HepG2 (cell line): ENCODE results near the gene INTS14. TPM values are rescaled to one million over a fixed set of nuclear protein-coding genes. Genes with fewer than 3 reads are reported as not detected.

Experiments used
- ARHGAP35 ChIP-seq: sonication (generic); formaldehyde crosslinking; IDR thresholded peaks from 2 replicates; pipeline ENCODE4 v1.9.0; 2022; ENCODE audit warnings: mild to moderate bottlenecking, inconsistent platforms, moderate library complexity, missing genetic modification reagents, borderline replicate concordance
- BRF2 ChIP-seq: sonication (generic); formaldehyde crosslinking; IDR thresholded peaks from 2 replicates; pipeline ENCODE4 v1.8.1; 2022; ENCODE audit warnings: mild to moderate bottlenecking, missing genetic modification reagents
- DZIP1 ChIP-seq: sonication (generic); formaldehyde crosslinking; IDR thresholded peaks from 2 replicates; pipeline ENCODE4 v1.5.0; 2020; ENCODE audit warnings: mild to moderate bottlenecking, missing genetic modification reagents
- E2F1 ChIP-seq: sonication (generic); formaldehyde crosslinking; IDR thresholded peaks from 2 replicates; pipeline ENCODE4 v1.5.0; 2020; ENCODE audit warnings: missing genetic modification reagents
- TSC22D2 ChIP-seq: sonication (generic); formaldehyde crosslinking; IDR thresholded peaks from 2 replicates; pipeline ENCODE4 v1.5.1; 2020; ENCODE audit warnings: missing genetic modification reagents, mild to moderate bottlenecking, borderline replicate concordance
- ZBTB2 ChIP-seq: sonication (generic); formaldehyde crosslinking; IDR thresholded peaks from 2 replicates; pipeline ENCODE4 v1.8.0; 2022; ENCODE audit warnings: low read depth, missing genetic modification reagents
- ZMYM2 ChIP-seq: sonication (generic); formaldehyde crosslinking; IDR thresholded peaks from 2 replicates; pipeline ENCODE4 v1.8.0; 2022; ENCODE audit warnings: mild to moderate bottlenecking, missing genetic modification reagents
- ZNF512 ChIP-seq: sonication (generic); formaldehyde crosslinking; IDR thresholded peaks from 2 replicates; pipeline ENCODE4 v1.4.0; 2020; ENCODE audit warnings: mild to moderate bottlenecking, missing genetic modification reagents
- ZNF512B ChIP-seq: sonication (generic); formaldehyde crosslinking; IDR thresholded peaks from 2 replicates; pipeline ENCODE4 v1.5.1; 2020; ENCODE audit warnings: missing genetic modification reagents, mild to moderate bottlenecking, borderline replicate concordance
- ZNF841 ChIP-seq: sonication (generic); formaldehyde crosslinking; IDR thresholded peaks from 2 replicates; pipeline ENCODE4 v1.8.1; 2023; ENCODE audit warnings: missing genetic modification reagents, borderline replicate concordance
- polyA plus RNA-seq, 8 experiments: library from polyadenylated mRNA; depleted of rRNA in 3 of 8; stranded (reverse) in 7 of 8; unstranded in 1 of 8; fragments of >200 nt; fragmentation: Illumina TruSeq in 4 of 8; extraction: Trizol in 4 of 8; gene quantifications; 2 replicates each; pipeline versions ENCODE4 v1.2.1 to v1.2.3, GENCODE V29; 2011 to 2016; ENCODE audit warnings: low read depth in 4 of 8, missing spikeins in 1 of 8, mixed read lengths in 1 of 8; ENCODE audit not compliant: insufficient read depth in 1 of 8
- total RNA-seq, 5 experiments: library from RNA; depleted of rRNA; stranded (reverse); fragments of >200 nt; fragmentation: Illumina TruSeq; extraction: Trizol; gene quantifications; 2 replicates each; pipeline ENCODE4 v1.2.3, GENCODE V29; 2016; ENCODE audit warnings: low read depth in 1 of 5

The INTS14 gene
- total and polyA plus RNA-seq, 2 of the 13 experiments (the other 11 are each of a cell fraction or from before 2014, with no cell fraction given), result 41.4 to 52.0 TPM

- TF ChIP-seq ZNF512 (CRISPR knock-in tag) (no peak), ZNF841 (0 out of 2 replicates have a peak, but pooled peaks have one; percentile 63), DZIP1 (CRISPR knock-in tag) (peak; percentile 86; the same call in 1 of the 2 replicates), ZBTB2 (peak; percentile 77), ZMYM2 (peak; percentile 22; the same call in 1 of the 2 replicates), ZNF512B (CRISPR knock-in tag) (peak; percentile 70; the same call in 1 of the 2 replicates), E2F1 (CRISPR knock-in tag) (peak; percentile 87), ARHGAP35 (peak; percentile 94), BRF2 (CRISPR knock-in tag) (peak; percentile 54; the same call in 1 of the 2 replicates), TSC22D2 (CRISPR knock-in tag) (peak; percentile 97; the same call in 1 of the 2 replicates)
Measured at GRCh38 chr15:65610871-65611718, at the start of gene INTS14 (continued).
